ENCODE data around the gene SPACA7.

Gene SPACA7

GRCh38 chr13:112341446-112341845 is 34.7 kb upstream of the SPACA7 start:
- no peak overlapping the region for H3K27ac ChIP-seq (ENCODE audit: low read depth, low read length)
- 0 out of 2 replicates have a peak, but pooled peaks cover under 1% of the 10 kb centered on the region for H3K27me3 ChIP-seq (ENCODE audit: insufficient read depth, low read length)
- no peaks in the 10 kb centered on the region for H3K4me1 ChIP-seq (ENCODE audit: control insufficient read depth, insufficient read depth, low read length, unreplicated experiment)

GRCh38 chr13:112341976-112342735 is 34.0 kb upstream of the SPACA7 start:
- no peak overlapping the region for H3K4me3 ChIP-seq (ENCODE audit: low read depth, low read length)
- H3K27ac ChIP-seq (ENCODE audit: low read depth, low read length), result no peak overlapping the region
- H3K27me3 ChIP-seq (ENCODE audit: insufficient read depth, low read length), result peaks cover 7% of the 10 kb centered on the region; the same call in 1 of the 2 replicates
- H2AFZ ChIP-seq (ENCODE audit: low read length, unreplicated experiment), result no peak overlapping the region
- no peaks in the 10 kb centered on the region for H3K36me3 ChIP-seq (ENCODE audit: insufficient read depth, low read length)
- no peaks in the 10 kb centered on the region for H3K79me2 ChIP-seq (ENCODE audit: control insufficient read depth, insufficient read depth, low read length, unreplicated experiment)
- no peaks in the 10 kb centered on the region for H3K4me1 ChIP-seq (ENCODE audit: control insufficient read depth, insufficient read depth, low read length, unreplicated experiment)

More at GRCh38 chr13:112341446-112341845, 34.7 kb upstream of the SPACA7 start:
- Histone ChIP-seq H3K79me2 (ENCODE audit: control insufficient read depth, insufficient read depth, low read length, unreplicated experiment) (no peaks in the 10 kb centered on the region), H2AFZ (ENCODE audit: low read length, unreplicated experiment) (no peak overlapping the region), H3K4me3 (ENCODE audit: low read depth, low read length) (no peak overlapping the region), H3K36me3 (ENCODE audit: insufficient read depth, low read length) (no peaks in the 10 kb centered on the region)

DNA sequence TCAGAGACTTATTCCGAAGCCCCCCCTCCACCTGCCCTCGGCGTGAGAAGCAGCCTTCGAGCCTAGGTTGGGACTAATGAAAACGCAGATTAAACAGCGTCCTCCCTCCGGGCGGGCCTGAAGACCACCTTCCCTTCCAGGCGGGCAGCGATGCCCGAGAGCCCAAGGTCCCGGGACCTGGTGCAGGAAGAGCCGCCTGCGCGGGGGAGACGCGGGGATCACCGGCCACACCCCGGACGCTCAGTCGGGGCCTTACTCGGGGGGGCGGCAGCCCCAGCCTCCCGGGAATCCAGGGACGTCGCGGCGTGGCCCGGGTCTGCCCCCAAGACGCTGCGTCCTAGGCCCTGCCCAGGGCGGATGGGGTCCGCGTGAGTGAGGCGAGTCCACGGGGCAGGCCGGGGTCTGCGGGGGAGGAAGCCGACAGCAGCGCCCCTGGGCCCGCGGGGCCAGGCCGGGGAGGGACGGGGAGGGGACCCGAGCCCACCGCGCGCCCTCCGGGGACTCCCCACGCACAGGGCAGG is 33.3 kb upstream of the SPACA7 start:
- H3K27ac ChIP-seq (ENCODE audit: low read depth, low read length), result no peak overlapping the region
- no peak overlapping the region for H2AFZ ChIP-seq (ENCODE audit: low read length, unreplicated experiment)
- H3K27me3 ChIP-seq (ENCODE audit: insufficient read depth, low read length), result peaks cover 13% of the 10 kb centered on the region; the same call in 1 of the 2 replicates
- no peaks in the 10 kb centered on the region for H3K79me2 ChIP-seq (ENCODE audit: control insufficient read depth, insufficient read depth, low read length, unreplicated experiment)
- H3K36me3 ChIP-seq (ENCODE audit: insufficient read depth, low read length), result no peaks in the 10 kb centered on the region
- H3K4me1 ChIP-seq (ENCODE audit: control insufficient read depth, insufficient read depth, low read length, unreplicated experiment), result no peaks in the 10 kb centered on the region
- H3K4me3 ChIP-seq (ENCODE audit: low read depth, low read length), result no peak overlapping the region

GRCh38 chr13:112343591-112343990 is 32.6 kb upstream of the SPACA7 start:
- H2AFZ ChIP-seq (ENCODE audit: low read length, unreplicated experiment), result no peak overlapping the region
- H3K36me3 ChIP-seq (ENCODE audit: insufficient read depth, low read length), result no peaks in the 10 kb centered on the region
- peaks cover 13% of the 10 kb centered on the region; the same call in 1 of the 2 replicates for H3K27me3 ChIP-seq (ENCODE audit: insufficient read depth, low read length)
- no peak overlapping the region for H3K27ac ChIP-seq (ENCODE audit: low read depth, low read length)
- no peaks in the 10 kb centered on the region for H3K79me2 ChIP-seq (ENCODE audit: control insufficient read depth, insufficient read depth, low read length, unreplicated experiment)
- no peaks in the 10 kb centered on the region for H3K4me1 ChIP-seq (ENCODE audit: control insufficient read depth, insufficient read depth, low read length, unreplicated experiment)
- no peak overlapping the region for H3K4me3 ChIP-seq (ENCODE audit: low read depth, low read length)

DNA sequence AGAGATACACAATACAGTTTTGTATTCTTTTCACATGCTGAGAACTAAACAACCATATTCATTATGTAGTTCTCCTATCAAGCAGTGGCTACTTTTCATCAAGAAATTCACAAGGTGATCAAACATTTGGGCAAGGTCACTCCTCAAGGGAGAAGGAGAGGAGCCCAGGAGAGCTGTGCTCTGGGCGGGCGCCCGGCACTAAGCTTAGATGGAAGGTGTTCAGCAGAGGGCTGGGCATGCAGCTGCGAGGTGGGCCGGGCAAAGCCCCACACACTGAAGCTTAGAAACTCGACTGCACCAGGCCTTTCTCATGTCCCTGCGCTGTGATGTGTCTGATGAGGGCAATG is 30.4 kb upstream of the SPACA7 start:
- Histone ChIP-seq H3K4me1 (ENCODE audit: control insufficient read depth, insufficient read depth, low read length, unreplicated experiment) (no peaks in the 10 kb centered on the region), H3K79me2 (ENCODE audit: control insufficient read depth, insufficient read depth, low read length, unreplicated experiment) (no peaks in the 10 kb centered on the region), H3K4me3 (ENCODE audit: low read depth, low read length) (no peak overlapping the region), H2AFZ (ENCODE audit: low read length, unreplicated experiment) (no peak overlapping the region), H3K27me3 (ENCODE audit: insufficient read depth, low read length) (peaks cover 13% of the 10 kb centered on the region; the same call in 1 of the 2 replicates), H3K36me3 (ENCODE audit: insufficient read depth, low read length) (no peaks in the 10 kb centered on the region), H3K27ac (ENCODE audit: low read depth, low read length) (no peak overlapping the region)

GRCh38 chr13:112346173-112346898 is 29.8 kb upstream of the SPACA7 start:
- no peak overlapping the region for H2AFZ ChIP-seq (ENCODE audit: low read length, unreplicated experiment)
- H3K27me3 ChIP-seq (ENCODE audit: insufficient read depth, low read length), result peaks cover 13% of the 10 kb centered on the region; the same call in 1 of the 2 replicates
- no peaks in the 10 kb centered on the region for H3K36me3 ChIP-seq (ENCODE audit: insufficient read depth, low read length)
- H3K79me2 ChIP-seq (ENCODE audit: control insufficient read depth, insufficient read depth, low read length, unreplicated experiment), result no peaks in the 10 kb centered on the region
- H3K27ac ChIP-seq (ENCODE audit: low read depth, low read length), result no peak overlapping the region
- H3K4me3 ChIP-seq (ENCODE audit: low read depth, low read length), result no peak overlapping the region
- no peaks in the 10 kb centered on the region for H3K4me1 ChIP-seq (ENCODE audit: control insufficient read depth, insufficient read depth, low read length, unreplicated experiment)

DNA sequence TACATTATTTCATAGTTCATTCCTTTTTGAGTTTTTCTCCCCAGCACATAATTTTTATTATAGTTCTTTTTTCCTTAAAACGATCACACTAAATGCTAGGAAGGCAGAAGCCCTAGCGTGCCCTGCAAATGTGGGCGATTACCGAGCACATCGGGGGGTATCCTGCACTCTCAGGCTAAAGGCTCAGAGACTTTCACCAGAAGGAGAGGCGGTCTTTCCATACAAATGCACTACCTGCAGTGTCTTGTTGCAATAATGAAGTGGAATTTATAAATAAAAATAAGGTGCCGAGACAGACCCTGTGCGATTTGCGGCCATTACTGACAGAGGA is 29.3 kb upstream of the SPACA7 start:
- no peak overlapping the region for H2AFZ ChIP-seq (ENCODE audit: low read length, unreplicated experiment)
- no peaks in the 10 kb centered on the region for H3K4me1 ChIP-seq (ENCODE audit: control insufficient read depth, insufficient read depth, low read length, unreplicated experiment)
- H3K4me3 ChIP-seq (ENCODE audit: low read depth, low read length), result no peak overlapping the region
- H3K27ac ChIP-seq (ENCODE audit: low read depth, low read length), result no peak overlapping the region
- peaks cover 13% of the 10 kb centered on the region; the same call in 1 of the 2 replicates for H3K27me3 ChIP-seq (ENCODE audit: insufficient read depth, low read length)
- no peaks in the 10 kb centered on the region for H3K36me3 ChIP-seq (ENCODE audit: insufficient read depth, low read length)
- H3K79me2 ChIP-seq (ENCODE audit: control insufficient read depth, insufficient read depth, low read length, unreplicated experiment), result no peaks in the 10 kb centered on the region

DNA sequence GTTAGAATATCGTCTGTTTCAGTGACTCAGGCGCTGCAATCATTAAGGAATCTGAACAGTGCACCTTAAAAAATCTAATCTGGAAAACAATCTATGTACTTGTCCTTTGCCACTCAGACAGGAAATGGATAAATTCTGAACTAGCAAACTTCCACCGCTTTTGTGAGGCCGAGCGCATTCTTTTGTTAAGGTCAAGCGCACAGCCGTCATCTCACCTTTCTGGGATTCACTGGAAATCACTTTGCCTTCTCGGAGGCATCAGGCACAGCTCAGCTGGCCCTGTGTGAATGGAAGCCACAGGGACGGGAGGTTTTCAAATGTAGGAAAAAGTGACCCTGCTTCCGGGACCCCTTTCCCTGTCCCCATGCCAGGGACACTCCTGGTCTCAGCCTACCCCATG is 28.2 kb upstream of the SPACA7 start:
- no peaks in the 10 kb centered on the region for H3K79me2 ChIP-seq (ENCODE audit: control insufficient read depth, insufficient read depth, low read length, unreplicated experiment)
- peaks cover 13% of the 10 kb centered on the region; the same call in 1 of the 2 replicates for H3K27me3 ChIP-seq (ENCODE audit: insufficient read depth, low read length)
- H3K27ac ChIP-seq (ENCODE audit: low read depth, low read length), result no peak overlapping the region
- no peak overlapping the region for H3K4me3 ChIP-seq (ENCODE audit: low read depth, low read length)
- H2AFZ ChIP-seq (ENCODE audit: low read length, unreplicated experiment), result no peak overlapping the region
- H3K4me1 ChIP-seq (ENCODE audit: control insufficient read depth, insufficient read depth, low read length, unreplicated experiment), result no peaks in the 10 kb centered on the region
- no peaks in the 10 kb centered on the region for H3K36me3 ChIP-seq (ENCODE audit: insufficient read depth, low read length)

- no peaks in the 10 kb centered on the region for H3K79me2 ChIP-seq (ENCODE audit: control insufficient read depth, insufficient read depth, low read length, unreplicated experiment)
- peaks cover 13% of the 10 kb centered on the region; the same call in 1 of the 2 replicates for H3K27me3 ChIP-seq (ENCODE audit: insufficient read depth, low read length)
- H3K36me3 ChIP-seq (ENCODE audit: insufficient read depth, low read length), result no peaks in the 10 kb centered on the region
- H2AFZ ChIP-seq (ENCODE audit: low read length, unreplicated experiment), result no peak overlapping the region
- no peak overlapping the region for H3K4me3 ChIP-seq (ENCODE audit: low read depth, low read length)
- H3K27ac ChIP-seq (ENCODE audit: low read depth, low read length), result no peak overlapping the region
- no peaks in the 10 kb centered on the region for H3K4me1 ChIP-seq (ENCODE audit: control insufficient read depth, insufficient read depth, low read length, unreplicated experiment)
These were observed 27.4 kb upstream of the SPACA7 start for GRCh38 chr13:112348642-112349345.

GRCh38 chr13:112349681-112350080 is 26.5 kb upstream of the SPACA7 start:
- peaks cover 13% of the 10 kb centered on the region; the same call in 1 of the 2 replicates for H3K27me3 ChIP-seq (ENCODE audit: insufficient read depth, low read length)
- no peaks in the 10 kb centered on the region for H3K4me1 ChIP-seq (ENCODE audit: control insufficient read depth, insufficient read depth, low read length, unreplicated experiment)

More at GRCh38 chr13:112349681-112350080, 26.5 kb upstream of the SPACA7 start:
- Histone ChIP-seq H3K27ac (ENCODE audit: low read depth, low read length) (no peak overlapping the region), H2AFZ (ENCODE audit: low read length, unreplicated experiment) (no peak overlapping the region), H3K4me3 (ENCODE audit: low read depth, low read length) (no peak overlapping the region), H3K79me2 (ENCODE audit: control insufficient read depth, insufficient read depth, low read length, unreplicated experiment) (no peaks in the 10 kb centered on the region), H3K36me3 (ENCODE audit: insufficient read depth, low read length) (no peaks in the 10 kb centered on the region)
